ENCODE results near the gene CDKN1A. TPM values are rescaled to one million over a fixed set of nuclear protein-coding genes. Genes with fewer than 3 reads are reported as not detected.
A peak's percentile ranks its signal among the peaks of the same experiment; 100 is the strongest.

CDKN1A gene
- total and polyA plus RNA-seq, 10 of the 15 experiments (the other 5 are each of a cell fraction or from before 2014, with no cell fraction given) = 25.2 to 637 (median 216) TPM

GRCh38 chr6:36678488-36679042 is at the start of gene CDKN1A (continued):
- TF ChIP-seq ZBTB11 (CRISPR knock-in tag; IDR thresholded peaks at IDR 0.05) = no peak
- peak; percentile 95 for TF ChIP-seq POLR2A (IDR thresholded peaks at IDR 0.05; ENCODE audit: low read depth, low read length)
- TF ChIP-seq NFXL1 (IDR thresholded peaks at IDR 0.05; ENCODE audit: borderline replicate concordance) = no peak
- no peak for TF ChIP-seq CEBPZ (IDR thresholded peaks at IDR 0.05; ENCODE audit: low read depth, low read length)
- TF ChIP-seq NFYA (IDR thresholded peaks at IDR 0.05; ENCODE audit: borderline replicate concordance, low read depth, low read length) = no peak
- TF ChIP-seq EZH2 (IDR thresholded peaks at IDR 0.05; ENCODE audit: borderline replicate concordance, control insufficient read depth, low read depth, low read length) = no peak
- 0 out of 2 replicates have a peak, but pooled peaks have one; percentile 29 for TF ChIP-seq ZNF217 (IDR thresholded peaks at IDR 0.05)
- TF ChIP-seq POLR2AphosphoS2 (IDR thresholded peaks at IDR 0.05; ENCODE audit: low read depth, low read length) = peak; percentile 99
- TF ChIP-seq IRF5 (IDR thresholded peaks at IDR 0.05; ENCODE audit: borderline replicate concordance) = no peak
- 0 out of 2 replicates have a peak, but pooled peaks have one; percentile 74 for TF ChIP-seq STAT1 (conservative IDR thresholded peaks at IDR 0.05)
- peak; percentile 80 for TF ChIP-seq IKZF1 (conservative IDR thresholded peaks at IDR 0.05)
- no peak for TF ChIP-seq BRCA1 (IDR thresholded peaks at IDR 0.05; ENCODE audit: low read depth, low read length)
- 0 out of 2 replicates have a peak, but pooled peaks have one; percentile 56 for TF ChIP-seq NBN (IDR thresholded peaks at IDR 0.05)
- TF ChIP-seq STAT3 (IDR thresholded peaks at IDR 0.05; ENCODE audit: low read depth, low read length) = no peak
- TF ChIP-seq USF1 (IDR thresholded peaks at IDR 0.05; ENCODE audit: borderline replicate concordance, extremely low read length, insufficient read depth, low read depth, low read length) = no peak
- peak; percentile 66 for TF ChIP-seq DPF2 (IDR thresholded peaks at IDR 0.05)
- TF ChIP-seq SUZ12 (IDR thresholded peaks at IDR 0.05; ENCODE audit: unreplicated experiment) = no peak
- no peak; the same call in 1 of the 2 replicates for TF ChIP-seq SPI1 (IDR thresholded peaks at IDR 0.05; ENCODE audit: borderline replicate concordance, insufficient read depth, low read depth, low read length)
- TF ChIP-seq MAX (IDR thresholded peaks at IDR 0.05; ENCODE audit: low read depth, low read length) = peak; percentile 56
- TF ChIP-seq CREB1 (IDR thresholded peaks at IDR 0.05; ENCODE audit: low read depth) = peak; percentile 62; the same call in 1 of the 2 replicates
